Stromal cell of bone marrow (primary cell): Measurements from ENCODE around the gene TRAT1.
"Not testable (repeated sequence)": the region's sequence is repeated elsewhere in the genome, so short reads cannot be mapped to it uniquely, and the experiment has no call there.

ENCODE experiments used
- DNase-seq: peaks from one replicate; pipeline ENCODE4 v3.0.0-alpha.2; 2012; ENCODE audit warnings: low read depth

TRAT1 gene

GRCh38 chr3:108822123-108822897 is at the start of gene TRAT1:
Gene TRAT1, plus strand, starts transcription at chr3:108822786. Its CDS starts 142 bp downstream, at chr3:108822928.
- no peak for DNase-seq

GRCh38 chr3:108775649-108776048 is 46.9 kb upstream of the TRAT1 start:
- DNase-seq: no peak

GRCh38 chr3:108779496-108779895 is 43.1 kb upstream of the TRAT1 start:
- DNase-seq: no peak

- DNase-seq: no peak
These were observed 42.4 kb upstream of the TRAT1 start for GRCh38 chr3:108780235-108780634.

GRCh38 chr3:108791473-108791872 is 31.1 kb upstream of the TRAT1 start:
- no peak for DNase-seq

- DNase-seq: no peak
These were observed 18.1 kb upstream of the TRAT1 start for GRCh38 chr3:108804437-108804836.

- DNase-seq: no peak
These were observed 17.6 kb upstream of the TRAT1 start for GRCh38 chr3:108804966-108805365.

GRCh38 chr3:108806316-108806715 is 16.3 kb upstream of the TRAT1 start:
- no peak for DNase-seq

GRCh38 chr3:108818404-108818803 is 4.2 kb upstream of the TRAT1 start:
- no peak for DNase-seq

- no peak for DNase-seq
These were observed 2.0 kb upstream of the TRAT1 start for GRCh38 chr3:108820586-108820985.

GRCh38 chr3:108823227-108823626 is 641 bp downstream of the TRAT1 start:
- DNase-seq: no peak

GRCh38 chr3:108823803-108824202 is 1.2 kb downstream of the TRAT1 start:
- not testable (repeated sequence) for DNase-seq

GRCh38 chr3:108826309-108827187 is 4.0 kb downstream of the TRAT1 start:
- DNase-seq: no peak

GRCh38 chr3:108830381-108830780 is 7.8 kb downstream of the TRAT1 start:
- DNase-seq: no peak

- DNase-seq: no peak
These were observed 8.5 kb downstream of the TRAT1 start for GRCh38 chr3:108830991-108831614.

GRCh38 chr3:108833611-108834010 is 11.0 kb downstream of the TRAT1 start:
- no peak for DNase-seq

GRCh38 chr3:108834551-108834950 is 12.0 kb downstream of the TRAT1 start:
- no peak for DNase-seq

GRCh38 chr3:108835101-108835500 is 12.5 kb downstream of the TRAT1 start:
- DNase-seq: no peak

GRCh38 chr3:108838436-108838835 is 15.8 kb downstream of the TRAT1 start:
- no peak for DNase-seq

- no peak for DNase-seq
These were observed 23.2 kb downstream of the TRAT1 start for GRCh38 chr3:108845709-108846293.

- no peak for DNase-seq
These were observed 24.6 kb downstream of the TRAT1 start for GRCh38 chr3:108847187-108847586.

- DNase-seq: no peak
These were observed 26.5 kb downstream of the TRAT1 start for GRCh38 chr3:108849075-108849474.
